ENCODE results near the gene KRTAP16-1.

The KRTAP16-1 gene

GRCh38 chr17:41311111-41311510 lies 2.0 kb upstream of the KRTAP16-1 start:
- H3K27ac ChIP-seq (ENCODE audit: poor library complexity, severe bottlenecking) = no peak overlapping the region
- no peak overlapping the region for H3K4me3 ChIP-seq (ENCODE audit: severe bottlenecking)
- H3K27me3 ChIP-seq (ENCODE audit: insufficient read depth, poor library complexity, severe bottlenecking) = no peaks in the 10 kb centered on the region
- ATAC-seq (ENCODE audit: low read depth) (no peak), DNase-seq (ENCODE audit: low spot score) (no peak)
- no peaks in the 10 kb centered on the region for H3K36me3 ChIP-seq (ENCODE audit: low read depth)
- H3K4me1 ChIP-seq (ENCODE audit: insufficient read depth, poor library complexity, severe bottlenecking) = no peaks in the 10 kb centered on the region
- TF ChIP-seq CTCF (IDR thresholded peaks at IDR 0.05; ENCODE audit: poor library complexity, severe bottlenecking) = no peak
- H3K9me3 ChIP-seq (ENCODE audit: severe bottlenecking) = no peaks in the 10 kb centered on the region

GRCh38 chr17:41308251-41308917 lies 725 bp downstream of the KRTAP16-1 start:
- DNase-seq (ENCODE audit: low spot score) = no peak
- Histone ChIP-seq H3K9me3 (ENCODE audit: severe bottlenecking) (no peaks in the 10 kb centered on the region), H3K27me3 (ENCODE audit: insufficient read depth, poor library complexity, severe bottlenecking) (no peaks in the 10 kb centered on the region), H3K4me3 (ENCODE audit: severe bottlenecking) (no peak overlapping the region), H3K4me1 (ENCODE audit: insufficient read depth, poor library complexity, severe bottlenecking) (no peaks in the 10 kb centered on the region), H3K36me3 (ENCODE audit: low read depth) (no peaks in the 10 kb centered on the region), H3K27ac (ENCODE audit: poor library complexity, severe bottlenecking) (no peak overlapping the region)
- TF ChIP-seq CTCF (IDR thresholded peaks at IDR 0.05; ENCODE audit: poor library complexity, severe bottlenecking) = no peak
- ATAC-seq (ENCODE audit: low read depth) = no peak

GRCh38 chr17:41307647-41308046 lies 1.5 kb downstream of the KRTAP16-1 start:
- Histone ChIP-seq H3K4me1 (ENCODE audit: insufficient read depth, poor library complexity, severe bottlenecking) (no peaks in the 10 kb centered on the region), H3K36me3 (ENCODE audit: low read depth) (no peaks in the 10 kb centered on the region), H3K4me3 (ENCODE audit: severe bottlenecking) (no peak overlapping the region), H3K27me3 (ENCODE audit: insufficient read depth, poor library complexity, severe bottlenecking) (no peaks in the 10 kb centered on the region), H3K27ac (ENCODE audit: poor library complexity, severe bottlenecking) (no peak overlapping the region), H3K9me3 (ENCODE audit: severe bottlenecking) (no peaks in the 10 kb centered on the region)
- no peak for TF ChIP-seq CTCF (IDR thresholded peaks at IDR 0.05; ENCODE audit: poor library complexity, severe bottlenecking)
- DNase-seq (ENCODE audit: low spot score) = no peak
- no peak for ATAC-seq (ENCODE audit: low read depth)

- Histone ChIP-seq H3K27me3 (ENCODE audit: insufficient read depth, poor library complexity, severe bottlenecking) (no peaks in the 10 kb centered on the region), H3K9me3 (ENCODE audit: severe bottlenecking) (peaks cover 3% of the 10 kb centered on the region), H3K4me1 (ENCODE audit: insufficient read depth, poor library complexity, severe bottlenecking) (peaks cover 13% of the 10 kb centered on the region), H3K4me3 (ENCODE audit: severe bottlenecking) (no peak overlapping the region), H3K36me3 (ENCODE audit: low read depth) (no peaks in the 10 kb centered on the region), H3K27ac (ENCODE audit: poor library complexity, severe bottlenecking) (no peak overlapping the region)
- no peak for DNase-seq (ENCODE audit: low spot score)
- ATAC-seq (ENCODE audit: low read depth) = no peak
- no peak for TF ChIP-seq CTCF (IDR thresholded peaks at IDR 0.05; ENCODE audit: poor library complexity, severe bottlenecking)
These were observed 5.0 kb downstream of the KRTAP16-1 start for GRCh38 chr17:41304091-41304490.

- ATAC-seq (ENCODE audit: low read depth) = no peak
- DNase-seq (ENCODE audit: low spot score) = no peak
- no peak for TF ChIP-seq CTCF (IDR thresholded peaks at IDR 0.05; ENCODE audit: poor library complexity, severe bottlenecking)
- H3K27me3 ChIP-seq (ENCODE audit: insufficient read depth, poor library complexity, severe bottlenecking) = no peaks in the 10 kb centered on the region
- H3K4me1 ChIP-seq (ENCODE audit: insufficient read depth, poor library complexity, severe bottlenecking) = peaks cover 13% of the 10 kb centered on the region
- no peak overlapping the region for H3K27ac ChIP-seq (ENCODE audit: poor library complexity, severe bottlenecking)
- H3K36me3 ChIP-seq (ENCODE audit: low read depth) = no peaks in the 10 kb centered on the region
- no peak overlapping the region for H3K4me3 ChIP-seq (ENCODE audit: severe bottlenecking)
- H3K9me3 ChIP-seq (ENCODE audit: severe bottlenecking) = peaks cover 4% of the 10 kb centered on the region
These were observed 6.1 kb downstream of the KRTAP16-1 start for GRCh38 chr17:41302981-41303380.

Data from RWPE2 (cell line).